Left hindlimb (tissue), 1 donor: ENCODE results near the gene KRTAP9-2.
"Not testable (repeated sequence)": the region's sequence is repeated elsewhere in the genome, so short reads cannot be mapped to it uniquely, and the experiment has no call there.

Experiments
- DNase-seq: peaks from one replicate; pipeline ENCODE4 v3.0.0-alpha.2; 2018

The KRTAP9-2 gene

GRCh38 chr17:41226598-41227095, at the start of gene KRTAP9-2:
Gene KRTAP9-2 (plus strand): TSS chr17:41226648. CDS start chr17:41226655, 7 bp downstream.
- not testable (repeated sequence) for DNase-seq

GRCh38 chr17:41176744-41177387, 49.6 kb upstream of the KRTAP9-2 start:
- no peak for DNase-seq

GRCh38 chr17:41177727-41178271, 48.6 kb upstream of the KRTAP9-2 start, which contains the start of gene KRTAP4-2:
Gene KRTAP4-2 (minus strand): TSS chr17:41178221. CDS start chr17:41178164, 57 bp downstream.
- no peak for DNase-seq

- DNase-seq = no peak
These were observed 48.1 kb upstream of the KRTAP9-2 start for GRCh38 chr17:41178341-41178740.

- no peak for DNase-seq
These were observed 47.4 kb upstream of the KRTAP9-2 start for GRCh38 chr17:41178843-41179616.

GRCh38 chr17:41184480-41184961, 41.9 kb upstream of the KRTAP9-2 start, which contains the start of gene KRTAP4-1:
Gene KRTAP4-1 (minus strand): TSS chr17:41184911. CDS start chr17:41184854, 57 bp downstream.
- no peak for DNase-seq

GRCh38 chr17:41185001-41185400, 41.4 kb upstream of the KRTAP9-2 start:
- no peak for DNase-seq

GRCh38 chr17:41186872-41187271, 39.6 kb upstream of the KRTAP9-2 start:
- no peak for DNase-seq

GRCh38 chr17:41189837-41190318, 36.6 kb upstream of the KRTAP9-2 start, which contains the start of gene KRTAP9-1:
Gene KRTAP9-1 (plus strand): TSS chr17:41189887. CDS start chr17:41189887, 0 bp downstream.
- not testable (repeated sequence) for DNase-seq

- no peak for DNase-seq
These were observed 36.1 kb upstream of the KRTAP9-2 start for GRCh38 chr17:41190328-41190727.

- no peak for DNase-seq
These were observed 30.4 kb upstream of the KRTAP9-2 start for GRCh38 chr17:41196068-41196467.

- DNase-seq = no peak
These were observed 26.9 kb upstream of the KRTAP9-2 start for GRCh38 chr17:41199421-41200078.

GRCh38 chr17:41211845-41212466, 14.5 kb upstream of the KRTAP9-2 start:
- DNase-seq = no peak

- DNase-seq = no peak
These were observed 13.8 kb upstream of the KRTAP9-2 start for GRCh38 chr17:41212524-41213169.

- DNase-seq = no peak
These were observed 10.8 kb upstream of the KRTAP9-2 start for GRCh38 chr17:41215681-41216080.

- no peak for DNase-seq
These were observed 2.6 kb upstream of the KRTAP9-2 start for GRCh38 chr17:41223821-41224220.

GRCh38 chr17:41226051-41226450, 397 bp upstream of the KRTAP9-2 start:
- DNase-seq = no peak

GRCh38 chr17:41230094-41230493, 3.6 kb downstream of the KRTAP9-2 start:
- no peak for DNase-seq

GRCh38 chr17:41231731-41232130, 5.3 kb downstream of the KRTAP9-2 start:
- DNase-seq = no peak

- not testable (repeated sequence) for DNase-seq
These were observed 6.1 kb downstream of the KRTAP9-2 start, which contains the start of gene KRTAP9-3 for GRCh38 chr17:41232399-41233105. Gene KRTAP9-3 (plus strand): TSS chr17:41232449. CDS start chr17:41232502, 53 bp downstream.

- DNase-seq = not testable (repeated sequence)
These were observed 10.7 kb downstream of the KRTAP9-2 start for GRCh38 chr17:41237116-41237515.
